HepG2 (cell line): ENCODE results near the gene THRA. TPM values are rescaled to one million over a fixed set of nuclear protein-coding genes. Genes with fewer than 3 reads are reported as not detected.

Experiments
- ATAC-seq: fragments of 200-7000 bp; cut with Tn5 transposase; 3 replicates; pipeline ENCODE4 v1.9.1; 2020; ENCODE audit warnings: mild to moderate bottlenecking, moderate library complexity
- BruUV-seq: library from RNA; stranded (reverse); fragments of 400-500 nt; replicated peaks from 2 replicates; lab custom pipeline; 2021; lab: Mats Ljungman, UMichigan
- CTCF ChIA-PET: fragments of 300-600 bp; formaldehyde crosslinking; extraction: SDS; loops from one replicate; lab custom pipeline; 2021; ENCODE audit warnings: low total read pairs, inconsistent platforms, low intra/inter-chr PET ratio; lab: Yijun Ruan, JAX
- POLR2A ChIA-PET: fragments of 350-600 bp; sonication (Branson Sonifier 250); formaldehyde crosslinking; loops from one replicate; lab custom pipeline; 2020; ENCODE audit warnings: antibody characterized with exemption, inconsistent platforms; lab: Yijun Ruan, JAX
- DNase-seq: peaks from one replicate; pipeline ENCODE4 v3.0.0-alpha.2; 2015; ENCODE audit warnings: low spot score
- FAIRE-seq: peaks from 3 replicates; lab custom pipeline; 2011; peaks lifted over from hg19 to GRCh38; lab: Jason Lieb, UNC
- H2AFZ ChIP-seq: one replicate; pipeline ENCODE4 v1.6.1; 2011; ENCODE audit warnings: low read length, inconsistent platforms
- H3K27ac ChIP-seq: fragments of 300-600 bp; 3 replicates; pipeline ENCODE4 v1.8.0; 2011; ENCODE audit warnings: mixed run types, mild to moderate bottlenecking, mixed read lengths, low read length, inconsistent platforms; ENCODE audit not compliant: insufficient read depth; ENCODE audit errors: extremely low read length
- H3K27me3 ChIP-seq, 2 experiments: fragments of 200-600 bp in 1 of 2; 2 replicates in 1 of 2; 3 replicates in 1 of 2; pipeline versions ENCODE4 v1.6.0 to v1.8.0; 2011; ENCODE audit warnings: low read length in 2 of 2, mild to moderate bottlenecking in 2 of 2, moderate library complexity in 2 of 2, inconsistent platforms in 1 of 2; ENCODE audit not compliant: insufficient read depth in 2 of 2, control insufficient read depth in 1 of 2
- H3K36me3 ChIP-seq, 2 experiments: fragments of 200-600 bp in 1 of 2; replicated peaks in 1 of 2; 2 replicates in 1 of 2; 3 replicates in 1 of 2; pipeline versions ENCODE4 v1.5.1 to v1.8.0; 2011; ENCODE audit warnings: low read length in 2 of 2, inconsistent platforms in 1 of 2; ENCODE audit not compliant: insufficient read depth in 2 of 2, control insufficient read depth in 1 of 2
- H3K4me1 ChIP-seq: 2 replicates; pipeline ENCODE4 v1.5.1; 2012; ENCODE audit warnings: low read length, inconsistent platforms; ENCODE audit not compliant: insufficient read depth
- H3K4me2 ChIP-seq: 2 replicates; pipeline ENCODE4 v1.6.0; 2011; ENCODE audit warnings: low read depth, low read length, inconsistent platforms
- H3K4me3 ChIP-seq, 3 experiments: fragments of 200-600 bp in 1 of 3; sonication (generic), shearing (Covaris generic) in 1 of 3; replicated peaks in 1 of 3; 2 replicates each; pipeline ENCODE4 v1.5.1; 2011 to 2016; ENCODE audit warnings: low read length in 3 of 3, inconsistent platforms in 2 of 3, low read depth in 2 of 3, mild to moderate bottlenecking in 2 of 3, control low read depth in 1 of 3, mixed read lengths in 1 of 3; ENCODE audit not compliant: insufficient read depth in 1 of 3
- H3K79me2 ChIP-seq: one replicate; pipeline ENCODE4 v1.6.1; 2011; ENCODE audit warnings: low read length, inconsistent platforms; ENCODE audit not compliant: insufficient read depth
- H3K9ac ChIP-seq: 2 replicates; pipeline ENCODE4 v1.6.0; 2011; ENCODE audit warnings: mild to moderate bottlenecking, low read depth, low read length, inconsistent platforms; ENCODE audit not compliant: insufficient read depth
- H3K9me3 ChIP-seq: 2 replicates; pipeline ENCODE4 v1.5.1; 2012; ENCODE audit warnings: mild to moderate bottlenecking, low read length
- H4K20me1 ChIP-seq: 2 replicates; pipeline ENCODE4 v1.6.0; 2011; ENCODE audit warnings: inconsistent platforms, mild to moderate bottlenecking, low read length, moderate library complexity; ENCODE audit not compliant: insufficient read depth
- CEBPG ChIP-seq: IDR thresholded peaks from 2 replicates; pipeline ENCODE4 v1.6.1; 2016
- KLF15 ChIP-seq: sonication (generic); formaldehyde crosslinking; IDR thresholded peaks from 2 replicates; pipeline ENCODE4 v1.8.1; 2023; ENCODE audit warnings: borderline replicate concordance, mild to moderate bottlenecking, inconsistent platforms, missing genetic modification reagents, mixed read lengths
- NFYC ChIP-seq: IDR thresholded peaks from 2 replicates; pipeline ENCODE4 v1.6.1; 2016; ENCODE audit warnings: missing genetic modification reagents, missing compliant biosample characterization
- NR2F6 ChIP-seq, 2 experiments: IDR thresholded peaks; 2 replicates each; pipeline ENCODE4 v1.6.1; 2016; ENCODE audit warnings: antibody characterized with exemption in 1 of 2, mild to moderate bottlenecking in 1 of 2
- RERE ChIP-seq: IDR thresholded peaks from 2 replicates; pipeline ENCODE4 v1.6.1; 2016; ENCODE audit warnings: low read depth, missing genetic modification reagents, missing compliant biosample characterization
- TRIM22 ChIP-seq: fragments of 450-650 bp; IDR thresholded peaks from 2 replicates; pipeline ENCODE4 v1.6.1; 2017
- YEATS2 ChIP-seq: sonication (generic); formaldehyde crosslinking; IDR thresholded peaks from 2 replicates; pipeline ENCODE4 v1.4.0; 2020; ENCODE audit warnings: missing genetic modification reagents, borderline replicate concordance
- ZFP82 ChIP-seq: sonication (generic); formaldehyde crosslinking; IDR thresholded peaks from 2 replicates; pipeline ENCODE4 v1.5.1; 2020; ENCODE audit warnings: mild to moderate bottlenecking, missing genetic modification reagents, borderline replicate concordance
- ZNF280B ChIP-seq: sonication (generic); formaldehyde crosslinking; IDR thresholded peaks from 2 replicates; pipeline ENCODE4 v1.5.0; 2020; ENCODE audit warnings: missing genetic modification reagents, mild to moderate bottlenecking, borderline replicate concordance
- WGBS: methylation state at CpG from one replicate; pipeline ENCODE4 v1.1.6; 2017; ENCODE audit warnings: low lambda C conversion rate; 5-methylcytosine and 5-hydroxymethylcytosine counted together
- in situ Hi-C: cut with HindIII; loops from 2 replicates; pipeline ENCODE4 v1.10.0; 2017; ENCODE audit warnings: low pct_unique_long_range_greater_than_20kb; ENCODE audit not compliant: extremely low pct_ligation_motif_present
- intact Hi-C: fragments of 100-400 bp; cut with micrococcal nuclease; formaldehyde crosslinking; loops from one replicate; pipeline ENCODE4 v1.10.0; 2022; ENCODE audit not compliant: unreplicated experiment
- polyA plus RNA-seq, 8 experiments: library from polyadenylated mRNA; depleted of rRNA in 3 of 8; stranded (reverse) in 7 of 8; unstranded in 1 of 8; fragments of >200 nt; fragmentation: Illumina TruSeq in 4 of 8; extraction: Trizol in 4 of 8; gene quantifications; 2 replicates each; pipeline versions ENCODE4 v1.2.1 to v1.2.3, GENCODE V29; 2011 to 2016; ENCODE audit warnings: low read depth in 4 of 8, missing spikeins in 1 of 8, mixed read lengths in 1 of 8; ENCODE audit not compliant: insufficient read depth in 1 of 8
- total RNA-seq, 5 experiments: library from RNA; depleted of rRNA; stranded (reverse); fragments of >200 nt; fragmentation: Illumina TruSeq; extraction: Trizol; gene quantifications; 2 replicates each; pipeline ENCODE4 v1.2.3, GENCODE V29; 2016; ENCODE audit warnings: low read depth in 1 of 5
- TF ChIP-seq, protein P1 (sequence below): sonication (generic); formaldehyde crosslinking; IDR thresholded peaks from 2 replicates; pipeline ENCODE4 v1.5.1; 2020; ENCODE audit warnings: mild to moderate bottlenecking, moderate library complexity, missing genetic modification reagents
- TF ChIP-seq, protein P2 (sequence below): IDR thresholded peaks from 2 replicates; pipeline ENCODE4 v1.6.1; 2018; ENCODE audit warnings: missing genetic modification reagents

The THRA gene
- total and polyA plus RNA-seq, 2 of the 13 experiments (the other 11 are each of a cell fraction or from before 2014, with no cell fraction given), result 8.0 to 9.9 TPM

DNA sequence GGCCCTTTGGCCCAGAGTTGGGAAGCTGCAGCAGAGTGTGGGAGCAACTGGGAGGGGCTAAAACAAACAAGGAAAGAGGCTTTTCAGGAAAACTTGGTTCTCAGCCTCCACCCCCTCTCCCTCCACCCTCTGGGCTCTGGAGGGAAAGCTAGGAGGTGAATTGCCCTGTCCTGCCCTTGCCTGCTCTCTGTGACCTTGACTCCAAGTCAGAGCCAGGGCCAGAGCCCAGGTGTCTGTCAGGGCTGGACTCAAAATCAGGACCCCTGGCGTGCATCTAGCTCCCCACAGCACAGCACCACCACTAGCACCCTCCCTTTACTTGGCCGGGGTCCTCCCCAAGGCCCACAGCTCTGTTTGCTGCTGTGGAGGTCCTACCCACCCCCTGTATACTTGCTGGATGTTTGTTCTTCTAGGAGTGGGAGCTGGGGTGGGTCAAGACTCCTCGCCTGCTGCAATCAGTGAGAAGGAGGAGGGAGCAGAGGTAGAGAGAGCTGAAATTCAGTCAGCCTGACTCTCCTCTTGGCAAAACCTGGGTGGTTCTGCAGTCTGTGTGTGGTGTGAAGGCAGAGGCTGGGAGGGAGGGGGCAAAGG, 40.4 kb downstream of the THRA start:
- peak overlapping the region in 2 of 3 experiments; percentile 12 to 47; a peak in 3 of 6 replicates for H3K4me3 ChIP-seq
- no peaks in the 10 kb centered on the region for H3K36me3 ChIP-seq
- H2AFZ ChIP-seq, result no peak overlapping the region
- WGBS, result 5% methylated on average over 3 of the region's 3 CpGs
- ChIA-PET POLR2A (interaction anchor here (0.6 to 8.1 kb wide), 8 partner anchors 9 to 136 kb away, joined by 3 to 568 read pairs (median 7); partner anchors contain the start of genes CASC3, MED24 and MSL1), CTCF (interaction anchor here (1.0 kb wide), 1 partner anchor 10 kb away, joined by 3 read pairs; no protein-coding TSS in a partner anchor)
- no peak for ATAC-seq
- H4K20me1 ChIP-seq, result no peaks in the 10 kb centered on the region
- H3K9ac ChIP-seq, result peak overlapping the region; percentile 42
- peaks cover 14% of the 10 kb centered on the region for H3K79me2 ChIP-seq
- H3K27me3 ChIP-seq, result peaks cover 0 to 9% of the 10 kb centered on the region in 2 experiments; a peak in 1 of 5 replicates
- no peaks in the 10 kb centered on the region for H3K9me3 ChIP-seq
- in situ Hi-C loops (no loop called here), intact Hi-C loops (loop anchor here (10.0 kb wide), 1 partner anchor 178 kb away; the partner anchor contains the start of genes LRRC3C and ORMDL3)
- FAIRE-seq, result peak; percentile 66
- BruUV-seq, result no TSS peak
- DNase-seq, result no peak
- H3K4me1 ChIP-seq, result peaks cover 96% of the 10 kb centered on the region
- H3K4me2 ChIP-seq, result peak overlapping the region; percentile 66
- H3K27ac ChIP-seq, result peak overlapping the region; percentile 16
- TF ChIP-seq RERE (no peak), TRIM22 (no peak), ZNF280B (no peak), YEATS2 (no peak), CEBPG (CRISPR knock-in tag) (no peak), KLF15 (no peak), NR2F6 (IDR thresholded peaks at IDR 0.05) (peak; percentile 22; the same call in 1 of the 2 replicates), NR2F6 (CRISPR knock-in tag; IDR thresholded peaks at IDR 0.05) (peak; percentile 44; the same call in 1 of the 2 replicates), ZFP82 (CRISPR knock-in tag) (no peak), NFYC (no peak)
- TF ChIP-seq, protein P1, sequence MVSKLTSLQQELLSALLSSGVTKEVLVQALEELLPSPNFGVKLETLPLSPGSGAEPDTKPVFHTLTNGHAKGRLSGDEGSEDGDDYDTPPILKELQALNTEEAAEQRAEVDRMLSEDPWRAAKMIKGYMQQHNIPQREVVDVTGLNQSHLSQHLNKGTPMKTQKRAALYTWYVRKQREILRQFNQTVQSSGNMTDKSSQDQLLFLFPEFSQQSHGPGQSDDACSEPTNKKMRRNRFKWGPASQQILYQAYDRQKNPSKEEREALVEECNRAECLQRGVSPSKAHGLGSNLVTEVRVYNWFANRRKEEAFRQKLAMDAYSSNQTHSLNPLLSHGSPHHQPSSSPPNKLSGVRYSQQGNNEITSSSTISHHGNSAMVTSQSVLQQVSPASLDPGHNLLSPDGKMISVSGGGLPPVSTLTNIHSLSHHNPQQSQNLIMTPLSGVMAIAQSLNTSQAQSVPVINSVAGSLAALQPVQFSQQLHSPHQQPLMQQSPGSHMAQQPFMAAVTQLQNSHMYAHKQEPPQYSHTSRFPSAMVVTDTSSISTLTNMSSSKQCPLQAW (CRISPR knock-in tag), result 0 out of 2 replicates have a peak, but pooled peaks have one; percentile 48
- TF ChIP-seq, protein P2, sequence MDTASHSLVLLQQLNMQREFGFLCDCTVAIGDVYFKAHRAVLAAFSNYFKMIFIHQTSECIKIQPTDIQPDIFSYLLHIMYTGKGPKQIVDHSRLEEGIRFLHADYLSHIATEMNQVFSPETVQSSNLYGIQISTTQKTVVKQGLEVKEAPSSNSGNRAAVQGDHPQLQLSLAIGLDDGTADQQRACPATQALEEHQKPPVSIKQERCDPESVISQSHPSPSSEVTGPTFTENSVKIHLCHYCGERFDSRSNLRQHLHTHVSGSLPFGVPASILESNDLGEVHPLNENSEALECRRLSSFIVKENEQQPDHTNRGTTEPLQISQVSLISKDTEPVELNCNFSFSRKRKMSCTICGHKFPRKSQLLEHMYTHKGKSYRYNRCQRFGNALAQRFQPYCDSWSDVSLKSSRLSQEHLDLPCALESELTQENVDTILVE, result no peak
